A673 (cell line): ENCODE results near the gene GRAP2. TPM values are rescaled to one million over a fixed set of nuclear protein-coding genes. Genes with fewer than 3 reads are reported as not detected.
"Not testable (repeated sequence)": the region's sequence is repeated elsewhere in the genome, so short reads cannot be mapped to it uniquely, and the experiment has no call there.

Source experiments
- BruUV-seq: library from RNA; stranded (reverse); fragments of 400-500 nt; replicated peaks from 2 replicates; lab custom pipeline; 2021; lab: Mats Ljungman, UMichigan
- CTCF ChIA-PET: fragments of 300-600 bp; sonication (Branson Sonifier 250); formaldehyde crosslinking; loops from one replicate; lab custom pipeline; 2022; ENCODE audit warnings: antibody characterized with exemption; lab: Charles Lee
- POLR2A ChIA-PET: fragments of 300-600 bp; sonication (Branson Sonifier 250); formaldehyde crosslinking; loops from one replicate; lab custom pipeline; 2022; ENCODE audit warnings: antibody characterized with exemption; ENCODE audit not compliant: low non-redundant PET; lab: Charles Lee
- DNase-seq: peaks from one replicate; pipeline ENCODE4 v3.0.0-alpha.2; 2015; ENCODE audit warnings: low spot score
- H3K27ac ChIP-seq: fragments of 200-600 bp; sonication (generic); 2 replicates; pipeline ENCODE4 v1.5.1; 2016; ENCODE audit warnings: mixed run types, low read depth, mild to moderate bottlenecking, mixed read lengths, antibody characterized with exemption, low read length; ENCODE audit not compliant: poor library complexity, severe bottlenecking
- H3K27me3 ChIP-seq: fragments of 200-600 bp; sonication (generic); replicated peaks from 2 replicates; pipeline ENCODE4 v1.6.1; 2017; ENCODE audit warnings: mixed run types, low read depth, mild to moderate bottlenecking, mixed read lengths, antibody characterized with exemption, low read length; ENCODE audit not compliant: insufficient read depth, poor library complexity
- H3K36me3 ChIP-seq: fragments of 200-600 bp; sonication (generic); 2 replicates; pipeline ENCODE4 v1.6.1; 2016; ENCODE audit warnings: mixed run types, mild to moderate bottlenecking, mixed read lengths, antibody characterized with exemption, low read length; ENCODE audit not compliant: insufficient read depth, poor library complexity, severe bottlenecking
- H3K4me1 ChIP-seq: fragments of 200-600 bp; sonication (generic); 2 replicates; pipeline ENCODE4 v1.6.1; 2017; ENCODE audit warnings: mixed run types, mild to moderate bottlenecking, mixed read lengths, antibody characterized with exemption, low read length; ENCODE audit not compliant: insufficient read depth, poor library complexity, severe bottlenecking
- H3K4me3 ChIP-seq: fragments of 200-600 bp; sonication (generic); 2 replicates; pipeline ENCODE4 v1.5.1; 2016; ENCODE audit warnings: low read depth, mixed run types, mild to moderate bottlenecking, mixed read lengths, low read length; ENCODE audit not compliant: poor library complexity, severe bottlenecking
- H3K9me3 ChIP-seq: fragments of 200-600 bp; sonication (generic); 2 replicates; pipeline ENCODE4 v1.6.1; 2016; ENCODE audit warnings: mixed run types, low read depth, mild to moderate bottlenecking, mixed read lengths, antibody characterized with exemption, low read length; ENCODE audit not compliant: poor library complexity, severe bottlenecking
- EZH2 ChIP-seq: fragments of 200-600 bp; sonication (generic); IDR thresholded peaks from 2 replicates; pipeline ENCODE4 v1.6.1; 2017; ENCODE audit warnings: borderline replicate concordance, low read depth, mild to moderate bottlenecking, mixed read lengths, antibody characterized with exemption, low read length; ENCODE audit not compliant: poor library complexity, severe bottlenecking
- intact Hi-C: fragments of 100-400 bp; cut with micrococcal nuclease; formaldehyde crosslinking; loops from one replicate; pipeline ENCODE4 v1.10.0; 2022; ENCODE audit not compliant: unreplicated experiment
- total RNA-seq: library from RNA; stranded (reverse); gene quantifications from 2 replicates; pipeline ENCODE4 v1.2.3, GENCODE V29; 2021
- TF ChIP-seq, protein P1 (sequence below): fragments of 300-800, 200-600 bp; sonication (generic); conservative IDR thresholded peaks from 2 replicates; pipeline ENCODE4 v1.5.1; 2017; ENCODE audit warnings: low read depth, mild to moderate bottlenecking, antibody characterized with exemption, low read length, moderate library complexity, mixed read lengths

The GRAP2 gene
- total RNA-seq, 1 experiment from 2014 or later, result not detected

DNA sequence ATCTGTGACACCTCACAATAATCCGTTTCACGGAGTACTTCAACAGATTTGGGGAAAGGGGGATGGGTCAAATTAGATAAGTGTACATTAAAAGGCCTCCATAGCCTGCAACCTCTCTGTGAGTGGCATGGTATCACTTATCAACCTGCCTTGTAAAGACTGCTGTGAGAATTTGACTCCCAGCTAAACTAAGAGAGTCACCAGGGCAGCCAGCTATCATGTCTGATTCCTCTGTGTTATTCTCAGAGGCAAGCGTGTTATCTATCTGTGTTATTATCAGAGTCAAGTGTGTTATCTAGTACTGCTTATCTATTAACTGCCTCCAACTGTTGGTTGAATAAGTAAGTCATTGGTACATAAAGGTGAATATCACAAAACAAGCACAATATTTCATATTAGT lies 89.8 kb downstream of the GRAP2 start:
- intact Hi-C loops, result no loop called here
- Histone ChIP-seq H3K36me3 (no peaks in the 10 kb centered on the region), H3K4me3 (no peak overlapping the region), H3K9me3 (no peaks in the 10 kb centered on the region), H3K4me1 (no peaks in the 10 kb centered on the region), H3K27me3 (no peaks in the 10 kb centered on the region), H3K27ac (no peak overlapping the region)
- ChIA-PET CTCF (no interaction called here), POLR2A (no interaction called here)
- BruUV-seq, result no TSS peak
- TF ChIP-seq, protein P1, sequence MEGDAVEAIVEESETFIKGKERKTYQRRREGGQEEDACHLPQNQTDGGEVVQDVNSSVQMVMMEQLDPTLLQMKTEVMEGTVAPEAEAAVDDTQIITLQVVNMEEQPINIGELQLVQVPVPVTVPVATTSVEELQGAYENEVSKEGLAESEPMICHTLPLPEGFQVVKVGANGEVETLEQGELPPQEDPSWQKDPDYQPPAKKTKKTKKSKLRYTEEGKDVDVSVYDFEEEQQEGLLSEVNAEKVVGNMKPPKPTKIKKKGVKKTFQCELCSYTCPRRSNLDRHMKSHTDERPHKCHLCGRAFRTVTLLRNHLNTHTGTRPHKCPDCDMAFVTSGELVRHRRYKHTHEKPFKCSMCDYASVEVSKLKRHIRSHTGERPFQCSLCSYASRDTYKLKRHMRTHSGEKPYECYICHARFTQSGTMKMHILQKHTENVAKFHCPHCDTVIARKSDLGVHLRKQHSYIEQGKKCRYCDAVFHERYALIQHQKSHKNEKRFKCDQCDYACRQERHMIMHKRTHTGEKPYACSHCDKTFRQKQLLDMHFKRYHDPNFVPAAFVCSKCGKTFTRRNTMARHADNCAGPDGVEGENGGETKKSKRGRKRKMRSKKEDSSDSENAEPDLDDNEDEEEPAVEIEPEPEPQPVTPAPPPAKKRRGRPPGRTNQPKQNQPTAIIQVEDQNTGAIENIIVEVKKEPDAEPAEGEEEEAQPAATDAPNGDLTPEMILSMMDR, result no peak
- TF ChIP-seq EZH2, result no peak
- no peak for DNase-seq

DNA sequence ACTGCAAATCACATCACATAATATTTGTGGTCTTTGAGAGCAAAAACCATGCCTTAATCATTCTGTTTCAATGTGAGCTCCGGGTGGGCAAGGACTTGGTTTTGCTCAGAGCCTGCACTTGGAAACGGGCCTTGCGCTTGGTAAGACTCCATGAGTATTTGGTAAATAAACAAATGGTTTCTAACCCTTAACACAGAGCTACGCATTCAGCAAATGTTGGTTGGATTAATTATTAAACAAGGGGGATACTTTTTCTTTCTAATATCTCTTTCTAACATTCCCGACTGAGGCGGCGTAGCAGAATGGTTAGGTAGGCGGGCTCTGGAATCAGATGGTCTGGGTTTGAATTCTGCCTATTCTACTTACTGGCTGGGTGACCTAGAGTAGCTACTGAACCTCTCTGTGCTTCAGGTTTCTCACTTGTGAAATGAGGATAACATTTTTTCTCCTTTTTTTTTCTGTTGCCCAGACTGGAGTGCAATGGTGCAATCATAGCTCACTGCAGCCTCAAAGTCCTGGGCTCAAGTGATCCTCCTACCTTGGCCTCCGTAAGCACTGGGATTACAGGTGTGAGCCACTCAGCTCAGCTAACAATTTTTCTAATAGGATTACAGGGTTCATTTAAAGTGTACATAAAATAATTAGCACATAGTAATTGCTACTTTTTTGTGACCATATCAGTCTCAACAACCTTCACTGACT lies 90.4 kb downstream of the GRAP2 start:
- H3K27me3 ChIP-seq, result no peaks in the 10 kb centered on the region
- no peaks in the 10 kb centered on the region for H3K4me1 ChIP-seq
- H3K36me3 ChIP-seq, result no peaks in the 10 kb centered on the region
- no peak overlapping the region for H3K27ac ChIP-seq
- ChIA-PET POLR2A (no interaction called here), CTCF (no interaction called here)
- DNase-seq, result no peak
- no TSS peak for BruUV-seq
- TF ChIP-seq, protein P1, result no peak
- TF ChIP-seq EZH2, result no peak
- intact Hi-C loops, result no loop called here
- H3K9me3 ChIP-seq, result no peaks in the 10 kb centered on the region
- no peak overlapping the region for H3K4me3 ChIP-seq

DNA sequence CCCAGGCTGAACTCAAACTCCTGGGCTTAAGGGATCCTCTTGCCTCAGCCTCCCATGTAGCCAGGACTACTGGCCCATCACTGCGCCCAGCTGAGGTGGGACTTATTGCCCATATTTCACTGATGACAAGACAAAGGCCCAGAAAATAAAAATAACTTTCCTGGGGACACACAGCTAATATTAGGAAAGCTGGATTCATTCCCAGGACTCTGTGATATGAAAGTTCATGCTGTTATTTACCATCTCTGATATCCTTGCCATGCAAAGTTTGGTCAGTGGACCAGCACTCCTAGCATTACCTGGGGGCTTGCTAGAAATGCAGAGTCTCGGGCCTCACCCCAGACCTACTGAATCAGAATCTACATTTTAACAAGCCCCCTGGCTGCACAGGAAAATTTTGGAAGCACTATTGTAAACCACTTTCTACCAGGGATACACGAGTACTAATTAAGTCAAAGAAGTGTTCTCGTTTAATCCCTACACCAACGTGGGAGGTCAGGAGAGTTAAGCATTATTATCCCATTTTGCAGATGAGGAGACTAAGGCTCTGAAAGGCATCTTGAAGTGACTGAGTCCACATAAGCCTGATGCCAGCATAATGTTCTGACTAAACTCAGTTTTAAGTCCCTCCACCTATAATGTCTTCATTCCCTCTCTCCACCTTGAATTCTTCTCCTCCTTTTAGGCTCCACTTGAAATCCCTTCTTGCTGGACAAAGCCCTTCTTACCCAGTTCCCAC lies 91.4 kb downstream of the GRAP2 start:
- H3K4me1 ChIP-seq, result no peaks in the 10 kb centered on the region
- ChIA-PET CTCF (no interaction called here), POLR2A (no interaction called here)
- TF ChIP-seq EZH2, result no peak
- TF ChIP-seq, protein P1, result no peak
- intact Hi-C loops, result no loop called here
- no peaks in the 10 kb centered on the region for H3K27me3 ChIP-seq
- H3K27ac ChIP-seq, result no peak overlapping the region
- DNase-seq, result no peak
- no peaks in the 10 kb centered on the region for H3K36me3 ChIP-seq
- no peak overlapping the region for H3K4me3 ChIP-seq
- no peaks in the 10 kb centered on the region for H3K9me3 ChIP-seq
- BruUV-seq, result no TSS peak

DNA sequence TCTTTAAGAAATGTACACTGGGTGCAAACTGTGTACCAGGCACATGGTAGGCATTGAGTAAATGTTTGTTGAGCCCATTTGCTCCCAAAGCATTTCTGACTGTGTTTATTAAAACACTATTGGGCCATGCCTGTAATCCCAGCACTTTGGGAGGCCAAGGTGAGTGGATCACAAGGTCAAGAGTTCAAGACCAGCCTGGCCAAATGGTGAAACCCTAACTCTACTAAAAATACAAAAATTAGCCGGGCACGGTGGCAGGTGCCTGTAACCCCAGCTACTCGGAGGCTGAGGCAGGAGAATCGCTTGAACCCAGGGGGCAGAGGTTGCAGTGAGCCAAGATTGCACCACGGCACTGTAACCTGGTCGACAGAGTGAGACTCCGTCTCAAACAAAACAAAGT lies 92.0 kb downstream of the GRAP2 start:
- H3K9me3 ChIP-seq, BruUV-seq, DNase-seq, CTCF ChIA-PET, H3K4me3 ChIP-seq, H3K27ac ChIP-seq, H3K4me1 ChIP-seq, H3K36me3 ChIP-seq, intact Hi-C loops, H3K27me3 ChIP-seq, POLR2A ChIA-PET: not testable (repeated sequence)
